GM21717 (cell line): Measurements from ENCODE around the gene CGN.
A peak's percentile ranks its signal among the peaks of the same experiment; 100 is the strongest.

Experiments used
- ATAC-seq: cut with Tn5 transposase; IDR thresholded peaks from one replicate; pipeline ENCODE4 v1.9.1; 2021; ENCODE audit warnings: mild to moderate bottlenecking, moderate library complexity; ENCODE audit not compliant: unreplicated experiment

The CGN gene

GRCh38 chr1:151510957-151511635 is at the start of gene CGN:
TSS of gene CGN (plus strand) at chr1:151511387. CDS start at chr1:151518520, 7,133 bp downstream.
- peak; percentile 78 for ATAC-seq

GRCh38 chr1:151461694-151462093 is 49.5 kb upstream of the CGN start:
- ATAC-seq = no peak

- ATAC-seq = no peak
Measured at GRCh38 chr1:151465026-151465425, 46.2 kb upstream of the CGN start.

GRCh38 chr1:151472856-151473731 is 38.1 kb upstream of the CGN start:
- no peak for ATAC-seq

GRCh38 chr1:151474745-151475144 is 36.4 kb upstream of the CGN start:
- ATAC-seq = no peak

GRCh38 chr1:151475175-151475574 is 36.0 kb upstream of the CGN start:
- ATAC-seq = peak; percentile 80

- ATAC-seq = no peak
Measured at GRCh38 chr1:151476083-151476482, 35.1 kb upstream of the CGN start.

- ATAC-seq = no peak
Measured at GRCh38 chr1:151477066-151477465, 34.1 kb upstream of the CGN start.

GRCh38 chr1:151478140-151478812 is 32.9 kb upstream of the CGN start:
- no peak for ATAC-seq

- no peak for ATAC-seq
Measured at GRCh38 chr1:151478923-151479322, 32.3 kb upstream of the CGN start.

- no peak for ATAC-seq
Measured at GRCh38 chr1:151479462-151479861, 31.7 kb upstream of the CGN start.

- no peak for ATAC-seq
Measured at GRCh38 chr1:151482017-151482416, 29.2 kb upstream of the CGN start.

GRCh38 chr1:151485685-151486255 is 25.4 kb upstream of the CGN start:
- ATAC-seq = no peak

- ATAC-seq = no peak
Measured at GRCh38 chr1:151486557-151486956, 24.6 kb upstream of the CGN start.

- ATAC-seq = no peak
Measured at GRCh38 chr1:151491641-151492040, 19.5 kb upstream of the CGN start.

- ATAC-seq = no peak
Measured at GRCh38 chr1:151492120-151492519, 19.1 kb upstream of the CGN start.

- no peak for ATAC-seq
Measured at GRCh38 chr1:151493042-151493441, 18.1 kb upstream of the CGN start.

GRCh38 chr1:151494741-151495281 is 16.4 kb upstream of the CGN start:
- no peak for ATAC-seq

GRCh38 chr1:151495316-151495715 is 15.9 kb upstream of the CGN start:
- no peak for ATAC-seq

- ATAC-seq = no peak
Measured at GRCh38 chr1:151499365-151499764, 11.8 kb upstream of the CGN start.

GRCh38 chr1:151499930-151500329 is 11.3 kb upstream of the CGN start:
- ATAC-seq = no peak
